Anterior cingulate cortex (tissue), 58 donors: ENCODE results near the gene LOXHD1.

Source experiments
- DNase-seq, 58 donors: peaks; one replicate each; lab custom pipeline; 2025; lab: John Stamatoyannopoulos, UW

LOXHD1 gene

GRCh38 chr18:46464926-46465655, 191.9 kb downstream of the LOXHD1 start:
- DNase-seq: no peak

- no peak for DNase-seq
Measured at GRCh38 chr18:46462523-46462922, 194.5 kb downstream of the LOXHD1 start.

- DNase-seq: no peak
Measured at GRCh38 chr18:46461993-46462392, 195.0 kb downstream of the LOXHD1 start.

- DNase-seq: no peak
Measured at GRCh38 chr18:46460754-46461153, 196.3 kb downstream of the LOXHD1 start.

GRCh38 chr18:46459789-46460455, 197.1 kb downstream of the LOXHD1 start:
- DNase-seq: no peak

GRCh38 chr18:46458472-46458871, 198.5 kb downstream of the LOXHD1 start:
- no peak for DNase-seq

GRCh38 chr18:46456691-46457090, 200.3 kb downstream of the LOXHD1 start:
- no peak for DNase-seq

- DNase-seq: no peak
Measured at GRCh38 chr18:46452820-46453219, 204.2 kb downstream of the LOXHD1 start.

- DNase-seq: no peak
Measured at GRCh38 chr18:46449499-46449898, 207.5 kb downstream of the LOXHD1 start.

- DNase-seq: no peak
Measured at GRCh38 chr18:46449033-46449432, 208.0 kb downstream of the LOXHD1 start.

GRCh38 chr18:46448347-46448746, 208.7 kb downstream of the LOXHD1 start:
- no peak for DNase-seq

- DNase-seq: no peak
Measured at GRCh38 chr18:46447792-46448191, 209.2 kb downstream of the LOXHD1 start.

GRCh38 chr18:46447323-46447722, 209.7 kb downstream of the LOXHD1 start:
- DNase-seq: no peak

- DNase-seq: no peak
Measured at GRCh38 chr18:46445522-46446313, 211.3 kb downstream of the LOXHD1 start.

- DNase-seq: no peak
Measured at GRCh38 chr18:46439037-46439436, 218.0 kb downstream of the LOXHD1 start.

GRCh38 chr18:46437061-46437460, 220.0 kb downstream of the LOXHD1 start:
- DNase-seq: no peak

- no peak for DNase-seq
Measured at GRCh38 chr18:46436621-46437020, 220.4 kb downstream of the LOXHD1 start.

GRCh38 chr18:46435031-46435430, 222.0 kb downstream of the LOXHD1 start:
- no peak for DNase-seq

- no peak for DNase-seq
Measured at GRCh38 chr18:46434629-46435028, 222.4 kb downstream of the LOXHD1 start.

- DNase-seq: no peak
Measured at GRCh38 chr18:46433121-46433826, 223.7 kb downstream of the LOXHD1 start.
